ENCODE results near the gene NCR1.

DNA sequence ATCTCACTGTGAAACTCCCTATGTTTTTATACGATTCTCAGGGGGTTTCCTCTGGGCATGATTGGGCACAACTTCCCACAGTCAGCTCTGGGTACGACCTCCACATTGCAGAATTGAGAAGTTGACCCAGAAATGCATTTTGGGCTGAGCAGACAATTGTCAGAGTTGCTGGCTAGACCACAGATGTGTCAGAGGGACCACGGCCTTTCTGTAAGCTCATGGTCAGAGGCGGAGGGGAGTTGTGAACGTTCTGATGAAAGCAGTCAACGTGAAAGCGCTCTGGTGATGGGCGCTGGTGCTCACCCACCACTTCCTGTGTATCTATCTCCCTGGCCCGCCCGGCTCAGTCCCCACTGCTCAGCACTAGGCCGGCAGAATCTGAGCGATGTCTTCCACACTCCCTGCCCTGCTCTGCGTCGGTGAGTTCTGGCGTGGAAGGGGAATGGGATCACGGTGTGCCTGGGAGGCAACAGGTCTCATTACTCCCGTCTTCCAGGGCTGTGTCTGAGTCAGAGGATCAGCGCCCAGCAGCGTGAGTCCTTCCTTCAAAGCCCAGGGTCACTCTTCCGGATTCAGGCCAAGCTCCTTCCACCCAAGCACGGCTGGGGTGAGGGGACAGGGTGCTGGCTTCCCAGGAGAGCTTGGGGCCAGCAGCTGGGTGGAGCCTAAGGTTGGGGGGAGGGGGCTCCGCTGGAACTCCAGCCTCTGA lies at the start of gene NCR1:
- TF ChIP-seq POLR2AphosphoS5 (IDR thresholded peaks at IDR 0.05) = no peak
- TF ChIP-seq, protein P1, sequence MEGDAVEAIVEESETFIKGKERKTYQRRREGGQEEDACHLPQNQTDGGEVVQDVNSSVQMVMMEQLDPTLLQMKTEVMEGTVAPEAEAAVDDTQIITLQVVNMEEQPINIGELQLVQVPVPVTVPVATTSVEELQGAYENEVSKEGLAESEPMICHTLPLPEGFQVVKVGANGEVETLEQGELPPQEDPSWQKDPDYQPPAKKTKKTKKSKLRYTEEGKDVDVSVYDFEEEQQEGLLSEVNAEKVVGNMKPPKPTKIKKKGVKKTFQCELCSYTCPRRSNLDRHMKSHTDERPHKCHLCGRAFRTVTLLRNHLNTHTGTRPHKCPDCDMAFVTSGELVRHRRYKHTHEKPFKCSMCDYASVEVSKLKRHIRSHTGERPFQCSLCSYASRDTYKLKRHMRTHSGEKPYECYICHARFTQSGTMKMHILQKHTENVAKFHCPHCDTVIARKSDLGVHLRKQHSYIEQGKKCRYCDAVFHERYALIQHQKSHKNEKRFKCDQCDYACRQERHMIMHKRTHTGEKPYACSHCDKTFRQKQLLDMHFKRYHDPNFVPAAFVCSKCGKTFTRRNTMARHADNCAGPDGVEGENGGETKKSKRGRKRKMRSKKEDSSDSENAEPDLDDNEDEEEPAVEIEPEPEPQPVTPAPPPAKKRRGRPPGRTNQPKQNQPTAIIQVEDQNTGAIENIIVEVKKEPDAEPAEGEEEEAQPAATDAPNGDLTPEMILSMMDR (IDR thresholded peaks at IDR 0.05) = no peak
- TF ChIP-seq EP300 (IDR thresholded peaks at IDR 0.05; ENCODE audit: low read depth) = no peak

Measured in transverse colon (tissue), 4 donors.